ENCODE data around the gene RMDN3.
A peak's percentile ranks its signal among the peaks of the same experiment; 100 is the strongest.

RMDN3 gene

GRCh38 chr15:40767838-40768500 is 12.9 kb upstream of the RMDN3 start:
- no peak for FAIRE-seq
- DNase-seq (ENCODE audit: insufficient read length, low spot score), result no peak
- no peak for TF ChIP-seq SPI1 (IDR thresholded peaks at IDR 0.05; ENCODE audit: low read depth, low read length)
- no peak for TF ChIP-seq PAX5 (IDR thresholded peaks at IDR 0.05; ENCODE audit: insufficient read depth, low read length, severe bottlenecking)
- TF ChIP-seq POLR2A (IDR thresholded peaks at IDR 0.05; ENCODE audit: low read depth, low read length), result no peak
- TF ChIP-seq POLR2AphosphoS5 (IDR thresholded peaks at IDR 0.05; ENCODE audit: low read depth, low read length), result no peak
- TF ChIP-seq TAF1 (IDR thresholded peaks at IDR 0.05; ENCODE audit: low read depth, low read length), result no peak
- no peak for TF ChIP-seq POU2F2 (IDR thresholded peaks at IDR 0.05; ENCODE audit: low read depth, low read length)

- FAIRE-seq, result no peak
- no peak for DNase-seq (ENCODE audit: insufficient read length, low spot score)
- TF ChIP-seq TAF1 (IDR thresholded peaks at IDR 0.05; ENCODE audit: low read depth, low read length) (no peak), PAX5 (IDR thresholded peaks at IDR 0.05; ENCODE audit: insufficient read depth, low read length, severe bottlenecking) (no peak), POU2F2 (IDR thresholded peaks at IDR 0.05; ENCODE audit: low read depth, low read length) (no peak), POLR2A (IDR thresholded peaks at IDR 0.05; ENCODE audit: low read depth, low read length) (no peak), POLR2AphosphoS5 (IDR thresholded peaks at IDR 0.05; ENCODE audit: low read depth, low read length) (no peak), SPI1 (IDR thresholded peaks at IDR 0.05; ENCODE audit: low read depth, low read length) (no peak)
Observed at GRCh38 chr15:40766906-40767837, 12.1 kb upstream of the RMDN3 start.

GRCh38 chr15:40766194-40766815 is 11.3 kb upstream of the RMDN3 start:
- FAIRE-seq, result no peak
- no peak for DNase-seq (ENCODE audit: insufficient read length, low spot score)
- TF ChIP-seq PAX5 (IDR thresholded peaks at IDR 0.05; ENCODE audit: insufficient read depth, low read length, severe bottlenecking) (no peak), POU2F2 (IDR thresholded peaks at IDR 0.05; ENCODE audit: low read depth, low read length) (no peak)

GRCh38 chr15:40764629-40765103 is 9.6 kb upstream of the RMDN3 start:
- FAIRE-seq, result no peak
- no peak for DNase-seq (ENCODE audit: insufficient read length, low spot score)
- TF ChIP-seq TAF1 (IDR thresholded peaks at IDR 0.05; ENCODE audit: low read depth, low read length) (no peak), POU2F2 (IDR thresholded peaks at IDR 0.05; ENCODE audit: low read depth, low read length) (no peak), POLR2AphosphoS5 (IDR thresholded peaks at IDR 0.05; ENCODE audit: low read depth, low read length) (no peak), POLR2A (IDR thresholded peaks at IDR 0.05; ENCODE audit: low read depth, low read length) (no peak), SPI1 (IDR thresholded peaks at IDR 0.05; ENCODE audit: low read depth, low read length) (no peak), PAX5 (IDR thresholded peaks at IDR 0.05; ENCODE audit: insufficient read depth, low read length, severe bottlenecking) (no peak)

- peak; percentile 95 for FAIRE-seq
Observed at GRCh38 chr15:40763801-40764628, 9.0 kb upstream of the RMDN3 start, which contains the start of gene GCHFR. GCHFR (plus strand) TSS chr15:40764068; CDS start chr15:40764181, 113 bp downstream.

GRCh38 chr15:40762919-40763800 is 8.1 kb upstream of the RMDN3 start:
- DNase-seq (ENCODE audit: insufficient read length, low spot score) (peak; percentile 43), FAIRE-seq (peak; percentile 83)
- TF ChIP-seq POU2F2 (IDR thresholded peaks at IDR 0.05; ENCODE audit: low read depth, low read length), result 0 out of 2 replicates have a peak, but pooled peaks have one; percentile 18
- peak; percentile 7; the same call in 1 of the 2 replicates for TF ChIP-seq SPI1 (IDR thresholded peaks at IDR 0.05; ENCODE audit: low read depth, low read length)
- TF ChIP-seq POLR2AphosphoS5 (IDR thresholded peaks at IDR 0.05; ENCODE audit: low read depth, low read length), result no peak

More at GRCh38 chr15:40763801-40764628, 9.0 kb upstream of the RMDN3 start, which contains the start of gene GCHFR:
- TF ChIP-seq PAX5 (IDR thresholded peaks at IDR 0.05; ENCODE audit: insufficient read depth, low read length, severe bottlenecking) (peak; percentile 74), POLR2A (IDR thresholded peaks at IDR 0.05; ENCODE audit: low read depth, low read length) (no peak), POLR2AphosphoS5 (IDR thresholded peaks at IDR 0.05; ENCODE audit: low read depth, low read length) (peak; percentile 64; the same call in 1 of the 2 replicates), TAF1 (IDR thresholded peaks at IDR 0.05; ENCODE audit: low read depth, low read length) (no peak), SPI1 (IDR thresholded peaks at IDR 0.05; ENCODE audit: low read depth, low read length) (no peak), POU2F2 (IDR thresholded peaks at IDR 0.05; ENCODE audit: low read depth, low read length) (no peak)
- peak; percentile 82 for DNase-seq (ENCODE audit: insufficient read length, low spot score)

GRCh38 chr15:40759961-40760360 is 4.9 kb upstream of the RMDN3 start:
- no peak for TF ChIP-seq TAF1 (IDR thresholded peaks at IDR 0.05; ENCODE audit: low read depth, low read length)
- TF ChIP-seq POU2F2 (IDR thresholded peaks at IDR 0.05; ENCODE audit: low read depth, low read length), result no peak
- TF ChIP-seq PAX5 (IDR thresholded peaks at IDR 0.05; ENCODE audit: insufficient read depth, low read length, severe bottlenecking), result no peak
- no peak for TF ChIP-seq POLR2A (IDR thresholded peaks at IDR 0.05; ENCODE audit: low read depth, low read length)
- TF ChIP-seq SPI1 (IDR thresholded peaks at IDR 0.05; ENCODE audit: low read depth, low read length), result no peak
- no peak for TF ChIP-seq POLR2AphosphoS5 (IDR thresholded peaks at IDR 0.05; ENCODE audit: low read depth, low read length)
- FAIRE-seq, result no peak
- DNase-seq (ENCODE audit: insufficient read length, low spot score), result no peak

- TF ChIP-seq POLR2A (IDR thresholded peaks at IDR 0.05; ENCODE audit: low read depth, low read length), result no peak
- no peak for TF ChIP-seq PAX5 (IDR thresholded peaks at IDR 0.05; ENCODE audit: insufficient read depth, low read length, severe bottlenecking)
- no peak for TF ChIP-seq SPI1 (IDR thresholded peaks at IDR 0.05; ENCODE audit: low read depth, low read length)
- TF ChIP-seq TAF1 (IDR thresholded peaks at IDR 0.05; ENCODE audit: low read depth, low read length), result no peak
- no peak for TF ChIP-seq POLR2AphosphoS5 (IDR thresholded peaks at IDR 0.05; ENCODE audit: low read depth, low read length)
- TF ChIP-seq POU2F2 (IDR thresholded peaks at IDR 0.05; ENCODE audit: low read depth, low read length), result no peak
- DNase-seq (ENCODE audit: insufficient read length, low spot score) (no peak), FAIRE-seq (no peak)
Observed at GRCh38 chr15:40756938-40757337, 1.9 kb upstream of the RMDN3 start.

Measured in GM12891 (cell line).